Fibroblast of lung (primary cell): Measurements from ENCODE around the gene ADGRB3.

Source experiments
- CTCF ChIP-seq, 2 donors: IDR thresholded peaks in 1 of 2; conservative IDR thresholded peaks in 1 of 2; 1 replicate in 1 of 2; 2 replicates in 1 of 2; pipeline ENCODE4 v1.5.1; 2011 to 2012; ENCODE audit warnings: low read length in 2 of 2, control low read depth in 1 of 2, inconsistent platforms in 1 of 2, low read depth in 1 of 2, mild to moderate bottlenecking in 1 of 2
- EZH2 ChIP-seq: IDR thresholded peaks from 2 replicates; pipeline ENCODE4 v1.5.1; 2012; ENCODE audit warnings: low read length, control low read depth, mild to moderate bottlenecking; ENCODE audit errors: missing control alignments

GRCh38 chr6:68779366-68779765 is 144.3 kb downstream of the ADGRB3 start:
- no peak for TF ChIP-seq CTCF (conservative IDR thresholded peaks at IDR 0.05 in 1 of 2, IDR thresholded peaks at IDR 0.05 in 1 of 2; ENCODE audit: low read depth in 1 of 2, low read length in 2 of 2)
- TF ChIP-seq EZH2: no peak
